Measurements from ENCODE around the gene IQCE.

The IQCE gene

DNA sequence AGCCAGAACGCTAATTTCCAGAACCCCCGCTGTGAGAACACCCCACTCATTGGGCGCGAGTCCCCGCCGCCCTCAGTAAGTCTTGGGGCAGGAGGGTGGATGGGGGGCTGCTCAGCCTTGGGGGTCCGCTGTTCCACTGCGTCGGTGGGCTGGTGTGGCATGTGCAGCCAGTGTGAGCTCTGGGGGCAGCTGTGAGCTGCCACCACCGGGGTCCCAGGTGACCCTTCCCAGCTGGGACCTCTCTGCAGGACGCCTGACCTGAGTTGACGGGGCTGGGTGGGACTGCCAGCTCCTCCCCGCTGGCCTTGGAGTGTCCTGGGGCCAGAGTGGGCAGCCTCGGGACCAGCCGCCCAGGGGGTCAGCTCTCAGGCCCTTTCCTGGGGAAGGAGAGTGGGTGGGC, 100.2 kb downstream of the IQCE start:
- H3K27me3 ChIP-seq (replicated peaks; ENCODE audit: insufficient read depth, low read length): peaks cover 86% of the 10 kb centered on the region
- H3K9ac ChIP-seq (ENCODE audit: low read length): no peak overlapping the region
- H3K9me3 ChIP-seq (replicated peaks; ENCODE audit: insufficient read depth, low read length): no peaks in the 10 kb centered on the region
- no peaks in the 10 kb centered on the region for H3K36me3 ChIP-seq (replicated peaks; ENCODE audit: insufficient read depth, low read length)
- TF ChIP-seq, protein P1, sequence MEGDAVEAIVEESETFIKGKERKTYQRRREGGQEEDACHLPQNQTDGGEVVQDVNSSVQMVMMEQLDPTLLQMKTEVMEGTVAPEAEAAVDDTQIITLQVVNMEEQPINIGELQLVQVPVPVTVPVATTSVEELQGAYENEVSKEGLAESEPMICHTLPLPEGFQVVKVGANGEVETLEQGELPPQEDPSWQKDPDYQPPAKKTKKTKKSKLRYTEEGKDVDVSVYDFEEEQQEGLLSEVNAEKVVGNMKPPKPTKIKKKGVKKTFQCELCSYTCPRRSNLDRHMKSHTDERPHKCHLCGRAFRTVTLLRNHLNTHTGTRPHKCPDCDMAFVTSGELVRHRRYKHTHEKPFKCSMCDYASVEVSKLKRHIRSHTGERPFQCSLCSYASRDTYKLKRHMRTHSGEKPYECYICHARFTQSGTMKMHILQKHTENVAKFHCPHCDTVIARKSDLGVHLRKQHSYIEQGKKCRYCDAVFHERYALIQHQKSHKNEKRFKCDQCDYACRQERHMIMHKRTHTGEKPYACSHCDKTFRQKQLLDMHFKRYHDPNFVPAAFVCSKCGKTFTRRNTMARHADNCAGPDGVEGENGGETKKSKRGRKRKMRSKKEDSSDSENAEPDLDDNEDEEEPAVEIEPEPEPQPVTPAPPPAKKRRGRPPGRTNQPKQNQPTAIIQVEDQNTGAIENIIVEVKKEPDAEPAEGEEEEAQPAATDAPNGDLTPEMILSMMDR (IDR thresholded peaks at IDR 0.05; ENCODE audit: low read length): no peak
- TF ChIP-seq EZH2 (optimal IDR thresholded peaks at IDR 0.05; ENCODE audit: low read depth, low read length): no peak
- TF ChIP-seq EZH2phosphoT487 (IDR thresholded peaks at IDR 0.05; ENCODE audit: low read length): no peak
- H3K79me2 ChIP-seq (ENCODE audit: low read length): no peaks in the 10 kb centered on the region
- H4K20me1 ChIP-seq (ENCODE audit: insufficient read depth, low read length): no peaks in the 10 kb centered on the region
- no peak for DNase-seq
- H2AFZ ChIP-seq (ENCODE audit: low read length): no peak overlapping the region
- H3K4me1 ChIP-seq (ENCODE audit: low read length): no peaks in the 10 kb centered on the region
- H3K4me3 ChIP-seq (ENCODE audit: low read length): no peak overlapping the region
- H3K9me2 ChIP-seq (replicated peaks; ENCODE audit: insufficient read depth, low read length): no peaks in the 10 kb centered on the region
- no peaks in the 10 kb centered on the region for H3F3A ChIP-seq (ENCODE audit: insufficient read depth, low read length)
- no peak overlapping the region for H3K27ac ChIP-seq (ENCODE audit: low read length)
- H3K4me2 ChIP-seq (ENCODE audit: low read depth, low read length): no peak overlapping the region

- Histone ChIP-seq H3K4me1 (ENCODE audit: low read length) (no peaks in the 10 kb centered on the region), H3K9me3 (replicated peaks; ENCODE audit: insufficient read depth, low read length) (no peaks in the 10 kb centered on the region), H3K9ac (ENCODE audit: low read length) (no peak overlapping the region), H3K27me3 (replicated peaks; ENCODE audit: insufficient read depth, low read length) (peaks cover 79% of the 10 kb centered on the region), H3F3A (ENCODE audit: insufficient read depth, low read length) (no peaks in the 10 kb centered on the region), H3K36me3 (replicated peaks; ENCODE audit: insufficient read depth, low read length) (no peaks in the 10 kb centered on the region), H3K27ac (ENCODE audit: low read length) (no peak overlapping the region), H2AFZ (ENCODE audit: low read length) (no peak overlapping the region), H4K20me1 (ENCODE audit: insufficient read depth, low read length) (no peaks in the 10 kb centered on the region), H3K4me2 (ENCODE audit: low read depth, low read length) (no peak overlapping the region), H3K9me2 (replicated peaks; ENCODE audit: insufficient read depth, low read length) (no peaks in the 10 kb centered on the region), H3K4me3 (ENCODE audit: low read length) (no peak overlapping the region), H3K79me2 (ENCODE audit: low read length) (no peaks in the 10 kb centered on the region)
- no peak for DNase-seq
- TF ChIP-seq EZH2 (optimal IDR thresholded peaks at IDR 0.05; ENCODE audit: low read depth, low read length): no peak
Observed at GRCh38 chr7:2659556-2660358, 101.0 kb downstream of the IQCE start.

GRCh38 chr7:2660359-2661095, 101.7 kb downstream of the IQCE start:
- Histone ChIP-seq H4K20me1 (ENCODE audit: insufficient read depth, low read length) (no peaks in the 10 kb centered on the region), H3K4me1 (ENCODE audit: low read length) (no peaks in the 10 kb centered on the region), H3K9ac (ENCODE audit: low read length) (no peak overlapping the region), H2AFZ (ENCODE audit: low read length) (no peak overlapping the region), H3K27ac (ENCODE audit: low read length) (no peak overlapping the region), H3K4me3 (ENCODE audit: low read length) (no peak overlapping the region), H3F3A (ENCODE audit: insufficient read depth, low read length) (no peaks in the 10 kb centered on the region), H3K79me2 (ENCODE audit: low read length) (no peaks in the 10 kb centered on the region), H3K9me3 (replicated peaks; ENCODE audit: insufficient read depth, low read length) (no peaks in the 10 kb centered on the region), H3K4me2 (ENCODE audit: low read depth, low read length) (0 out of 2 replicates have a peak overlapping the region, but pooled peaks have one; percentile 21), H3K9me2 (replicated peaks; ENCODE audit: insufficient read depth, low read length) (no peaks in the 10 kb centered on the region), H3K27me3 (replicated peaks; ENCODE audit: insufficient read depth, low read length) (peaks cover 73% of the 10 kb centered on the region), H3K36me3 (replicated peaks; ENCODE audit: insufficient read depth, low read length) (no peaks in the 10 kb centered on the region)
- TF ChIP-seq EZH2phosphoT487 (IDR thresholded peaks at IDR 0.05; ENCODE audit: low read length): no peak
- no peak for TF ChIP-seq EZH2 (optimal IDR thresholded peaks at IDR 0.05; ENCODE audit: low read depth, low read length)
- TF ChIP-seq, protein P1 (IDR thresholded peaks at IDR 0.05; ENCODE audit: low read length): peak; percentile 35
- DNase-seq: no peak

Data from MM.1S (cell line).